CD8-positive, alpha-beta memory T cell (primary cell): ENCODE measurements around the gene GPR108. TPM values are rescaled to one million over a fixed set of nuclear protein-coding genes. Genes with fewer than 3 reads are reported as not detected.

Experiments
- CTCF ChIA-PET: fragments of 350-600 bp; sonication (Branson Sonifier 250); formaldehyde crosslinking; loops from one replicate; lab custom pipeline; 2021; ENCODE audit warnings: antibody characterized with exemption; lab: Charles Lee
- POLR2A ChIA-PET: fragments of 350-600 bp; sonication (Branson Sonifier 250); formaldehyde crosslinking; loops from one replicate; lab custom pipeline; 2021; ENCODE audit warnings: antibody characterized with exemption; lab: Charles Lee
- DNase-seq, 5 donors: peaks; one replicate each; pipeline versions ENCODE4 v3.0.0 to v3.0.0-alpha.2; 2020 to 2022; ENCODE audit warnings: mixed read lengths in 1 of 5
- H3K27ac ChIP-seq: one replicate; pipeline ENCODE4 v1.7.0; 2013; ENCODE audit warnings: low read depth, mild to moderate bottlenecking, low read length, moderate library complexity
- H3K27me3 ChIP-seq: 2 replicates; pipeline ENCODE4 v1.7.0; 2013; ENCODE audit warnings: low read length, mild to moderate bottlenecking; ENCODE audit not compliant: insufficient read depth, poor library complexity, severe bottlenecking
- H3K36me3 ChIP-seq: 2 replicates; pipeline ENCODE4 v1.7.0; 2013; ENCODE audit warnings: mild to moderate bottlenecking, low read length, moderate library complexity; ENCODE audit not compliant: insufficient read depth
- H3K4me1 ChIP-seq: 2 replicates; pipeline ENCODE4 v1.7.0; 2013; ENCODE audit warnings: mild to moderate bottlenecking, low read length, moderate library complexity; ENCODE audit not compliant: insufficient read depth
- H3K4me3 ChIP-seq: 2 replicates; pipeline ENCODE4 v1.7.0; 2013; ENCODE audit warnings: mild to moderate bottlenecking, low read length
- H3K9me3 ChIP-seq: 2 replicates; pipeline ENCODE4 v1.7.0; 2013; ENCODE audit warnings: mild to moderate bottlenecking, low read length
- H3K27ac Mint-ChIP-seq, 8 donors: one replicate each; pipeline ENCODE4 v1.8.0; 2020 to 2021; ENCODE audit warnings: mixed read lengths in 8 of 8, mild to moderate bottlenecking in 6 of 8, inconsistent platforms in 3 of 8, moderate library complexity in 3 of 8
- H3K27me3 Mint-ChIP-seq, 2 donors: one replicate each; pipeline ENCODE4 v1.8.0; 2020 to 2021; ENCODE audit warnings: mixed read lengths in 2 of 2, mild to moderate bottlenecking in 1 of 2, moderate library complexity in 1 of 2
- H3K36me3 Mint-ChIP-seq, 3 donors: one replicate each; pipeline ENCODE4 v1.8.0; 2020 to 2021; ENCODE audit warnings: mixed read lengths in 3 of 3, inconsistent platforms in 1 of 3, mild to moderate bottlenecking in 1 of 3
- H3K4me1 Mint-ChIP-seq, 3 donors: one replicate each; pipeline ENCODE4 v1.8.0; 2020 to 2021; ENCODE audit warnings: mixed read lengths in 3 of 3, inconsistent platforms in 1 of 3, mild to moderate bottlenecking in 1 of 3
- H3K4me3 Mint-ChIP-seq, 7 donors: one replicate each; pipeline ENCODE4 v1.8.0; 2020 to 2021; ENCODE audit warnings: mixed read lengths in 7 of 7, mild to moderate bottlenecking in 6 of 7, moderate library complexity in 4 of 7, inconsistent platforms in 2 of 7
- H3K9me3 Mint-ChIP-seq, 5 donors: one replicate each; pipeline ENCODE4 v1.8.0; 2020 to 2022; ENCODE audit warnings: mixed read lengths in 5 of 5, mild to moderate bottlenecking in 3 of 5, moderate library complexity in 2 of 5, inconsistent platforms in 1 of 5
- polyA plus RNA-seq: library from polyadenylated mRNA; unstranded; fragments of 300-500 nt; fragmentation: Illumina TruSeq; gene quantifications from one replicate; pipeline ENCODE4 v1.2.3, GENCODE V29; 2021
- total RNA-seq, 2 experiments: library from RNA; stranded (reverse); gene quantifications; one replicate each; pipeline ENCODE4 v1.2.3, GENCODE V29; 2021

The GPR108 gene
- total and polyA plus RNA-seq, 3 experiments from 2014 or later: 72.0 to 108 (median 74.0) TPM

DNA sequence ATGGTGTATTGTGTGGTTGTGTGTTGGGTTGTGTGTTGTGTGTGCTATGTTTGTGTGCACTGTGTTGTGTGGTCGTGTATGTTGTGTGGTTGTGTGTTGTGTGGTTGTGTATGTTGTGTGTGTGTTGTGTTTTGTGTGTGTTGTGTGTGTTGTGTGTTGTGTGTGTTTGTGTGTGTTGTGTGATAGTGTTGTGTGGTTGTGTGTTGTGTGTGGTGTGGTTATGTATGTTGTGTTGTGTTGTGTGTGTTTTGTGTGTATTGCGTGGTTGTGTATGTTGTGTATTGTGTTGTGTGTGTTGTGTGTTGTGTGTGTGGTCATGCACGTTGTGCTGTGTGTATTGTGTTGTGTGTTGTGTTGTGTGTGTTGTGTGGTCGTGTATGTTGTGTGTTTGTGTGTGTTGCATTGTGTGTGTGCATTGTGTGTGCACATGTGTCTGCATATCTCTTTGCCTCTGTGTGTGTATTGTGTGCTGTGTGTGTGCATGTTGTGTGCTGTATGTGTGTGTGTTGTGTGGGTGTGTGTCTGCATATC, 19.9 kb downstream of the GPR108 start:
- Histone ChIP-seq H3K4me1 (no peaks in the 10 kb centered on the region), H3K27ac (no peak overlapping the region), H3K4me3 (no peak overlapping the region), H3K27me3 (no peaks in the 10 kb centered on the region), H3K36me3 (no peaks in the 10 kb centered on the region), H3K9me3 (no peaks in the 10 kb centered on the region)
- peaks cover 8 to 14% (median 10%) of the 10 kb centered on the region in 3 donors for H3K4me1 Mint-ChIP-seq
- H3K4me3 Mint-ChIP-seq: no peak overlapping the region
- POLR2A ChIA-PET: no interaction called here
- H3K27me3 Mint-ChIP-seq: peaks cover 0 to 1% of the 10 kb centered on the region in 2 donors
- H3K27ac Mint-ChIP-seq: peak overlapping the region in 6 of 8 donors; percentile 7 to 83 (median 48)
- DNase-seq: no peak
- CTCF ChIA-PET: no interaction called here
- H3K9me3 Mint-ChIP-seq: no peaks in the 10 kb centered on the region
- no peaks in the 10 kb centered on the region for H3K36me3 Mint-ChIP-seq

DNA sequence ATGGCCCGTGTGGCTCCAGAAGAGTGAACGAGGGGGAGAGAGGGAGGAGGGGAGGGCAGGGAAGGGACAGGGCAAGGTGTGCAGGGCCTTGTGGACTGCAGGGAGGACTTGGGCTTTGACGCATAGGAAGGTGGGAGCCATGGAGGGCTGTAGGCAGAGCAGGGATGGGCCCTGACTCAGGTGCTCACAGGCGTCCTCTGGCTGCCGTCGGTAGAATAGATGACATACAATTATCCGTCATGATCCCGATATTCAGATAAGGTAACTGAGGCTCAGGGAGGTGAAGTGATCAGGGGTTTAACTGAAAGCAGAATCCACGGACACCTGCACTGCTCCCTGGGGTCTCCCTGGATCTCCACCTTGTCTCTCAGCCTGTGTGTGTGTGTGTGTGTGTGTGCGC, 20.3 kb downstream of the GPR108 start:
- POLR2A ChIA-PET: no interaction called here
- Mint-ChIP-seq H3K9me3 (no peaks in the 10 kb centered on the region), H3K27ac (peak overlapping the region in 3 of 8 donors; percentile 36 to 83 (median 75)), H3K4me1 (peaks cover 8 to 14% (median 10%) of the 10 kb centered on the region in 3 donors), H3K4me3 (peak overlapping the region in 1 of 7 donors; percentile 8), H3K36me3 (no peaks in the 10 kb centered on the region), H3K27me3 (peaks cover 0 to 1% of the 10 kb centered on the region in 2 donors)
- CTCF ChIA-PET: no interaction called here
- Histone ChIP-seq H3K27me3 (no peaks in the 10 kb centered on the region), H3K36me3 (no peaks in the 10 kb centered on the region), H3K27ac (no peak overlapping the region), H3K4me1 (no peaks in the 10 kb centered on the region), H3K9me3 (no peaks in the 10 kb centered on the region), H3K4me3 (no peak overlapping the region)
- peak in 1 of 5 donors; percentile 11 for DNase-seq

DNA sequence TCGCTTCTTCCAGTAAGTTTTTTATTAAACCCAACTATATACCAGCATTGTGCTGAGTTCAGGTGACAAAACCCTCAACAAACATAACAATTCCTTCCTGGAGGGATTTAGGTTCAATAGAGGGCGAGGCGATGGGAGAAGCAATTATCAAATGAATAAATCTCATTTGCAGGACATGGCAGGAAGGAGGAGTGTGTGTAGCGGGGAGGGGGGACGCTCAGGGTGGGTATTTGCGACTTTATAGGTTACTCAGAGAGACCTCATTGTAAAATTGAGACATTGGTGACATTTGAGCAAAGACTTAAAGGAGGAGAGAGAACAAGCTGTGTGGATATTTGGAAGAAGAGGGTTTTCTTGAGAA, 20.8 kb downstream of the GPR108 start:
- ChIA-PET CTCF (no interaction called here), POLR2A (no interaction called here)
- H3K27ac Mint-ChIP-seq: no peak overlapping the region
- no peaks in the 10 kb centered on the region for H3K9me3 Mint-ChIP-seq
- no peak for DNase-seq
- H3K36me3 ChIP-seq: no peaks in the 10 kb centered on the region
- H3K4me3 ChIP-seq: no peak overlapping the region
- no peaks in the 10 kb centered on the region for H3K36me3 Mint-ChIP-seq
- H3K27me3 Mint-ChIP-seq: peaks cover 1% of the 10 kb centered on the region in 2 donors
- H3K9me3 ChIP-seq: no peaks in the 10 kb centered on the region
- peaks cover 8 to 14% (median 10%) of the 10 kb centered on the region in 3 donors for H3K4me1 Mint-ChIP-seq
- no peak overlapping the region for H3K27ac ChIP-seq
- H3K27me3 ChIP-seq: no peaks in the 10 kb centered on the region
- no peak overlapping the region for H3K4me3 Mint-ChIP-seq
- H3K4me1 ChIP-seq: no peaks in the 10 kb centered on the region

DNA sequence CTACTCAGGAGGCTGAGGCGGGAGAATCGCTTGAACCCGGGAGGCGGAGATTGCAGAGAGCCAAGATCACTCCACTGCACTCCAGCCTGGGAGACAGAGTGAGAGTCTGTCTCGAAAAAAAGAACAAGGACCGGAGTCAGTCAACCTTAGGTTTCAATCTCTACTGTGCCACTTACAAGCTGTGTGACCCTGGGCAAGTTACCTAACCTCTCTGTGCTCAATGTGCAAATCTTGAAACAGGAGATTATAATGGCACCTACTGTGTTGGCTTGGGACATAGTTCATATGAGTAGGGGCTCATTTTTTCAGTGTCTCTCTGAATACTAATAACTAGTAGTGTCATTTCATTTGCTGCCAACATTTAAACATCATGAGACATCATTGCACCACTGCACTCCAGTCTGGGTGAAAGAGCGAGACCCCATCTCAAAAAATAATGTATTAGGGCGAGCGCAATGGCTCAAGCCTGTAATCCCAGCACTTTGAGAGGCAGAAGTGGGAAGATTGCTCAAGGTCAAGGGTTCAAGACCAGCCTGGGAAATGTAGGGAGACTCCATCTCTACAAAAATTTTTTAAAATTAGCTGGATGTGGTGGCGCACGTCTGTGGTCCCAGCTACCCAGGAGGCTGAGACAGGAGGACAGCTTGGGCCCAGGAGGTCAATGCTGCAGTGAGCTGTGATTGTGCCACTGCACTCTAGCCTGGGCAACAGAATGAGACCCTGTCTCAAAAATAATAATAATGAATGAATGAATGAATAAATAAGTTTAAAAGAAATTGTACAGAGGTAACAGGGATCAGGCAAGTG, 22.4 kb downstream of the GPR108 start:
- Mint-ChIP-seq H3K9me3 (no peaks in the 10 kb centered on the region), H3K4me1 (peaks cover 22 to 24% (median 23%) of the 10 kb centered on the region in 3 donors), H3K36me3 (no peaks in the 10 kb centered on the region), H3K27me3 (peaks cover 11 to 16% of the 10 kb centered on the region in 2 donors), H3K4me3 (no peak overlapping the region), H3K27ac (no peak overlapping the region)
- Histone ChIP-seq H3K4me3 (no peak overlapping the region), H3K36me3 (no peaks in the 10 kb centered on the region), H3K9me3 (no peaks in the 10 kb centered on the region), H3K27ac (no peak overlapping the region), H3K4me1 (no peaks in the 10 kb centered on the region), H3K27me3 (peaks cover 10% of the 10 kb centered on the region)
- ChIA-PET POLR2A (no interaction called here), CTCF (interaction anchor here (1.2 kb wide), 1 partner anchor 198 kb away, joined by 3 read pairs; no protein-coding TSS in a partner anchor)
- no peak for DNase-seq

DNA sequence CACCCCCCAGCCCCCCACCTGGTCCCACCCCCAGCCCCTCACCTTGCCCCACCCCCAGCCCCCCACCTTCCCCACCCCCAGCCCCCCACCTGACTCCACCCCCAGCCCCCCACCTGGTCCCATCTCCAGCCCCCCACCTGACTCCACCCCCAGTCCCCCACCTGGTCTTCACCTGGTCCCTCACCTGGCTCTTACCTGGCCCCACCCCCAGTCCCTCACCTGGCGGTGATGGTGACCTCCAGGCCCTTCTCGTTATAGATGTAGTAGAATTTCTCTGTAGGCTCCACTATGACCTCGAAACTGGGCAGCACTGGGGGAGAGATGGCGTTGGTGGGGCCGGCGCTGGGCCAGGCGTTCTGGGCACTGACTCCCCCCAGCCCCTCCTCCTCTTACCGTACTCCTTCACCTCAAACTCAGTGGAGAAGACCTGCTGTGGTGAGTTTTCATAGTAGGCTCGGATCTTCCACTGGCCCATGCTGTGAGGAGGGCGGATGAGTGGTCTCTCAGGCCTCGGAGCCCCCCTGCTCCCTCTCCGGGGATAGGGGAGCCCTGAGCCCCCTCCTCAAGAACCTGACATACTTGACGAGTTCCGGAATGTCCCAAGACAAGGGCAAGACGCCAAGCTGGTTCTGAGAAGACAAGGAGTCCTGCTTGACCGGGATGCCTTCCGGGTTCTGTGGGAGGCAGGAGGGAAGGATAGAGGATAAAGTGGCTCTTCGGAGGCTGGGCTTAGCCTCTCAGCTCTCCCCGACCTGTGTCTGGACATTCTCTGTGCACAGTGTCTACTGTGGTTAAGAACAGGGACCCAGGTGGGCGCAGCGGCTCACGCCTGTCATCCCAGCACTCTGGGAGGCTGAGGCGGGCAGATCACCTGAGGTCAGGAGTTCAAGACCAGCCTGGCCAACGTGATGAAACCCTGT, 23.3 kb downstream of the GPR108 start:
- POLR2A ChIA-PET: no interaction called here
- Histone ChIP-seq H3K36me3 (no peaks in the 10 kb centered on the region), H3K4me1 (no peaks in the 10 kb centered on the region), H3K9me3 (no peaks in the 10 kb centered on the region), H3K27ac (no peak overlapping the region), H3K27me3 (peaks cover 10% of the 10 kb centered on the region), H3K4me3 (no peak overlapping the region)
- peaks cover 15 to 23% of the 10 kb centered on the region in 2 donors for H3K27me3 Mint-ChIP-seq
- DNase-seq: no peak
- H3K36me3 Mint-ChIP-seq: no peaks in the 10 kb centered on the region
- H3K9me3 Mint-ChIP-seq: no peaks in the 10 kb centered on the region
- CTCF ChIA-PET: no interaction called here
- no peak overlapping the region for H3K27ac Mint-ChIP-seq
- H3K4me1 Mint-ChIP-seq: peaks cover 17 to 22% (median 20%) of the 10 kb centered on the region in 3 donors
- H3K4me3 Mint-ChIP-seq: no peak overlapping the region

DNA sequence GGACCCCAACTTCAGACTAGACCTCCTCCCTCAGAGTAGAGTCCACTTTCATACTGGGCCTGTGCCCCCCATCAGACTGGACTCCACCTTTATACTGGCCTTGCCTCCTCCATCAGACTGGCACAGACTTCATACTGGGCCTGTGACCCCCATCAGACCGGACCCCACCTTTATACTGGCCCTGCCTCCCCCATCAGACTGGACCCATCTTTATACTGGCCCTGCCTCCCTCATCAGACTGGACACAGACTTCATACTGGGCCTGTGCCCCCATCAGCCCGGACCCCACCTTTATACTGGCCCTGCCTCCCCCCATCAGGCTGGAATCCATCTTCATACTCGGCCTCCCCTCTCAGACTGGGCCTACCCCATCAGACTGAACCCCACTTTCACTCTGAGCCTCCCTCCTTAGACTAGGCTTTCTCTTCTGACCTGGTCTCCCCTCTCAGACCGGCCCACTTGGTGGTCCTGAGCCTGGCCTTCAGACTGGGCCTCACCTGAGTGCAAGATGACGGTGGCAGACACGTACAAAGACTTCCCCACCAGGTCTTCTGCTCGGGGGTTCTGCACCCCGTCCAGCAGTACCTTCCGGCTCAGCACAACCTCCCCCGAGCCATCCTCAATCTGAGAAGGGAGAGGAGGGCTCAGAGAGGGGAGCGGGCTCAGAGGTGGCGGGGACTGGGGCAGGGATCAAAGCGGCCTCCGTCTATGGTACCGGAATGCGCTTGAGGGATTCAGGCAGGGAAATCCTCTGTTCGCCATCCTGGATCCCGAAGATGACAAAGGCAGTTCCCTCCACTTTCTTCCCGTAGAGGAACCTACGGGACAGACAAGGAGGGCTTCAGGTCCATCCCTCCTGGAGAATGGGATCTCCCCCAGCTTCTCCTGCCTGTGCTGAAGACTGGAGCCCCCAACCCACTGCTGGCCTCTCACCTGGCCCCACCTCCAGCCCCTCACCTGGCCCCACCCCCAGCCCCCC, 24.4 kb downstream of the GPR108 start:
- CTCF ChIA-PET: no interaction called here
- POLR2A ChIA-PET: no interaction called here
- Histone ChIP-seq H3K4me3 (no peak overlapping the region), H3K9me3 (no peaks in the 10 kb centered on the region), H3K27ac (no peak overlapping the region), H3K4me1 (no peaks in the 10 kb centered on the region), H3K27me3 (peaks cover 10% of the 10 kb centered on the region), H3K36me3 (no peaks in the 10 kb centered on the region)
- Mint-ChIP-seq H3K9me3 (no peaks in the 10 kb centered on the region), H3K36me3 (no peaks in the 10 kb centered on the region), H3K4me3 (no peak overlapping the region), H3K4me1 (peaks cover 17 to 22% (median 20%) of the 10 kb centered on the region in 3 donors), H3K27me3 (peaks cover 17 to 27% of the 10 kb centered on the region in 2 donors), H3K27ac (peak overlapping the region in 2 of 8 donors; percentile 63 to 68)
- no peak for DNase-seq

DNA sequence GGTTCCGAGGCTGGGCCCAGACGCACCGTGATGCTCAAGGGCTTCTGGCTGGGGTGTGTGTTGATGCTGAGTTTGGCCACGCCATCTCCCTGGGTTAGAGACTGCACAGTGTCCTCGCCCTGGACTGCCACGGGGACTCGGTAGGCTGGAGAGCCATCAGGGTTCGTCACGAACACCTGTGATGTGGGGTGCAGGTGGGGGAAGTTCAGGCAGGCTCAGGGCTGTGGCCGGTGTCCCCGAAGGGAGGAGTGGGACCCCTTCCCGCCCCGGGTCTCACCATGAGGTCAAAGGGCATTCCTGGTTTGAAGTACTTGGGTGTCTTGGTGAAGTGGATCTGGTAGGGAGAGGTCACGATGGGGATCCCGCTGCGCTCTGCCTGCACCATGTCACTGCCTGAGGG, 25.1 kb downstream of the GPR108 start:
- no peak overlapping the region for H3K4me3 Mint-ChIP-seq
- no peaks in the 10 kb centered on the region for H3K36me3 Mint-ChIP-seq
- H3K27ac Mint-ChIP-seq: no peak overlapping the region
- no peaks in the 10 kb centered on the region for H3K9me3 ChIP-seq
- peaks cover 12 to 15% (median 15%) of the 10 kb centered on the region in 3 donors for H3K4me1 Mint-ChIP-seq
- H3K27me3 ChIP-seq: peaks cover 10% of the 10 kb centered on the region
- H3K4me1 ChIP-seq: no peaks in the 10 kb centered on the region
- ChIA-PET POLR2A (no interaction called here), CTCF (no interaction called here)
- no peaks in the 10 kb centered on the region for H3K36me3 ChIP-seq
- no peak for DNase-seq
- H3K27me3 Mint-ChIP-seq: peaks cover 17 to 27% of the 10 kb centered on the region in 2 donors
- H3K9me3 Mint-ChIP-seq: no peaks in the 10 kb centered on the region
- no peak overlapping the region for H3K4me3 ChIP-seq
- no peak overlapping the region for H3K27ac ChIP-seq
